ENCODE results near the gene DHX57.

- no peak for TF ChIP-seq POLR2A (IDR thresholded peaks at IDR 0.05; ENCODE audit: low read depth, low read length)
- no peak for TF ChIP-seq POLR2AphosphoS5 (IDR thresholded peaks at IDR 0.05; ENCODE audit: insufficient read depth, low read depth, low read length)
- TF ChIP-seq CTCF (IDR thresholded peaks at IDR 0.05; ENCODE audit: extremely low read depth in 1 of 2, insufficient read depth in 1 of 2, low read depth in 1 of 2, low read length in 2 of 2) = no peak
- no peak for TF ChIP-seq MAX (IDR thresholded peaks at IDR 0.05; ENCODE audit: insufficient read depth, insufficient read length)
Measured at GRCh38 chr2:38922902-38923301, 47.2 kb upstream of the DHX57 start.
